Umbilical cord (tissue), 2 donors: Measurements from ENCODE around the gene WASHC2C. TPM values are rescaled to one million over a fixed set of nuclear protein-coding genes. Genes with fewer than 3 reads are reported as not detected.
A peak's percentile ranks its signal among the peaks of the same experiment; 100 is the strongest.
"Not testable (repeated sequence)": the region's sequence is repeated elsewhere in the genome, so short reads cannot be mapped to it uniquely, and the experiment has no call there.

Source experiments
- DNase-seq: peaks from one replicate; pipeline ENCODE4 v3.0.0-alpha.2; 2015; ENCODE audit warnings: low spot score
- total RNA-seq: library from RNA; depleted of rRNA; stranded (reverse); fragments of >200 nt; gene quantifications from one replicate; pipeline ENCODE4 v1.2.3, GENCODE V29; 2014; ENCODE audit warnings: low replicate concordance; ENCODE audit not compliant: insufficient read depth

The WASHC2C gene
- total RNA-seq, 1 donor from 2014 or later, result 15.4 TPM

- not testable (repeated sequence) for DNase-seq
These were observed 44.8 kb downstream of the WASHC2C start for GRCh38 chr10:45771757-45772461.

DNA sequence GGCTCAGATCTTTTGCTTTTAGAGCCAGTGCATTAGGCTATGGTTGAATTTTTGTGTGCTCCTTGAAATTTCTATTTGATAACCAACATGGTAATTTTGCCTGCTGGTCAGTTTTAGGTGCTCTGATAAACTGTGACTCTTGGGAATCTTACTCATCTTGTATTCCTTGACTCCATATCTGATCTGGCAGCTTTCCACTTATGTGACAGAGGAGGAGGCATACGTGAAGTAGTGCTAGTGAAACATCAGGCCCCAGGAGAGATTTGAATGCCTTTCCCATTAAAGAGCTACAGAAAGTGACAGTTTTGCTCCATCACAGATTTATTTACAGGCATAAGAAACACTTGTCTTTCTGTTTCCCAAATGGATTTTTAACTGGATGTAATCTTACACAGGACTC is 59.2 kb downstream of the WASHC2C start:
- not testable (repeated sequence) for DNase-seq

DNA sequence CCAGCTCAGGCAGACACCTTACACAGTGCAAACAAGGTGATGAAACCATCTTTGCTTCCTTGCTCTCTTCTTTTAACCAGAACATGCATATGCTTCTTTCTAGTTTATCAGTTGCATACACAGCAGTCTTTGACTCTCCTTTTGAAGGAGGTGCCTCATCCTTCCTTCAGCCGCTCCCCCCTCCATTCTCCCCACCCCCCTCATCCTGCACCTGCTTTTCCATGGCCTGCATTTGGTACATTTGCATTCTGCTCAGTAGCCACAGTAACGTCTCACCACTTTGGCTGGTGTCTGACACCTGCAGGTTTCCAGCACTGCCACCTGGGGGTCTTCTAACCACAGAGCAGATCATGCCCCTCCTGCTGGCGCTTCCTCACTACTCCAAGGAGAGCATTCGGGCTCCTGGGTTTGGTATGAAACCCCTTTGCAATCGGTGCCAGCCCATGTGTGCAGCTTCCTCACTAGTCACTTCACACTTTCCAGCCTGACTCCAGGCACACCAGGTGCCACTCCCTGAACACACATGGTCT is 60.2 kb downstream of the WASHC2C start:
- DNase-seq, result not testable (repeated sequence)

DNA sequence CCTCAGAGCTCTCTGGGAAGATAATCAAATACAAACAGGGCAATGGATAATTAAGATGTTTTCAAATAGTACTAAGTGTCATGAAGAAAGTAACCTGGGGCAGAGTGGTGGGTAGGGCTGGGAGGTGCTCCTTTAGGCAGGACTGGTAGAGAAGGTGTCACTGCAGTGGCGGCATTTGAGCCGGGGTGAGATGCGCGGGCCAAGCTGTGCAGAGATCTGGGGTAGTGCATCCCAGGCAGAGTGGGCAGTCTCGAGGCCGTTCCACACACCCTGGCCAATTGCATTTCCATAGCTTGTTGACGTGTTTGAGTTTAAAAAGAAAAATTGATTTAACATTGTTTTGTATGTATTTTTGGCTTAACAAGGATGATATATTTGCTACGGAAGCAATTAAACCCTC is 62.9 kb downstream of the WASHC2C start:
- DNase-seq, result not testable (repeated sequence)

DNA sequence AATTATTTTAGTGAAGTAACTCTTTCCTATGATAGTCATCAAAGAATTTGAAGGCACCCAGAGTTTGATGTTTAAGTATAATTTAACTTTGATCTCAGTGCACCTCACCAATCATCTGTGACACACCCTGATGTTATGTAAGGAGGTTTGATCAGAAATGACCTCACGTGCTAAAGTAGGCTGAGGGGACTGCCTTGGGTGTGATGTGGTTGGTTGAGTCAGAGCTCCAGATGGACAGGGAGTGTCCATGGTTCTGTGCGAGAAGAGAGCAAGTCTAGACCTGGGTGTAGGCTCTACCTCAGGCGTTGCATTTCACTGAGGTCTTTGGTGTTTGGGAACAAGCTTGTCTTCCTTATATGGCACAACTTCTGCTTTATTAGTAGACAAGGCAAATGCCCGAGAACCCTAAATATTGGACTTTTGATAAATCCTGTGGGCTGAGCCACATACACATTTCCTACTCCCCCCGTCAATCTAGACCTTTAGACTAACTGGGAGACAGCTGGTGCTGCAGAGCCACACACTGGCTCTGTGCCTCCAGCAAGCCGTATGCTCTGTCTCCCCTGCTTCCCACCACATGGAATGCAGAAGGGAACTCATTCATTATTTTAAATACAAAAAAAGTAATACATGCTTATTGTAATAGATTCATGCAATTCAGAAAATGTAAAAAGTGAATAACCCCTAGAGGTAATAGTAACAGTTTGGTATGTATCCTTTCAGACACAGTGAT is 63.8 kb downstream of the WASHC2C start:
- DNase-seq, result not testable (repeated sequence)

GRCh38 chr10:45794761-45795160 is 67.7 kb downstream of the WASHC2C start:
- not testable (repeated sequence) for DNase-seq

- not testable (repeated sequence) for DNase-seq
These were observed 76.3 kb downstream of the WASHC2C start for GRCh38 chr10:45803060-45804010.

- DNase-seq, result not testable (repeated sequence)
These were observed 77.9 kb downstream of the WASHC2C start for GRCh38 chr10:45804996-45805395.

DNA sequence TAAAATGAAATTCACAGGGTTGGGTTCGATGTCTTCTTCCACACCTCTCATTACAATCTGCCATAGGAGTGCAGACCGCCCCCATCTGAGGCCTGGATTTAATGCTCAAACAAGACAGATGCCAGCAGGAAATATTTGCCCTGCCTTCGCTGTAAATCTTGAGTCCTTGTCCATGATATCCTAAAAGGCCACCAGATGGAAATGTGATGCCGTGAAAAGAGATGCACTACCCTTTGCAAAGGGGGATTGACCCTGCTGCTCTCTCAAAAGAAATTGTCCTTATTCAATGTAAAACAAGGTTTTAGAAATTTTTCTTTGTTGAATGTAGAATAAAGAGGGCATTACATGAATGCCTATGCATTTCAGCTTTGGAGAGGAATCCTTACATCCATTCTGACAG is 82.8 kb downstream of the WASHC2C start:
- peak; percentile 49 for DNase-seq

DNA sequence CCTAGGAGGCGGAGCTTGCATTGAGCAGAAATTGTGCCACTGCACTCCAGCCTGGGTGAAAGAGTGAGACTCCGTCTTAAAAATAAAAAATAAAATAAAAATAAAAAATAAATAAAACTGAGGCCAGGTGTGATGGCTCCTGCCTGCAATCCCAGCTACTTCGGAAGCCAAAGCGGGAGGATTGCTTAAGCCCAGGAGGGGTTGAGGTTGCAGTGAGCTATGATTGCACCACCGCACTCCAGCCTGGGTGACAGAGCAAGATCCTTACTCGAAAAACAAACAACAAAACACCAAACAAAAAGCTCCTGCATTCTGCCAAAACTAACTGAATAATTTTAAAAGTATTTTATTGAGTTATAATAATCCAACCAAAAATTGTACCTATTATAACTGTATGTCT is 84.0 kb downstream of the WASHC2C start:
- DNase-seq, result no peak

- not testable (repeated sequence) for DNase-seq
These were observed 85.9 kb downstream of the WASHC2C start for GRCh38 chr10:45812959-45813358.

DNA sequence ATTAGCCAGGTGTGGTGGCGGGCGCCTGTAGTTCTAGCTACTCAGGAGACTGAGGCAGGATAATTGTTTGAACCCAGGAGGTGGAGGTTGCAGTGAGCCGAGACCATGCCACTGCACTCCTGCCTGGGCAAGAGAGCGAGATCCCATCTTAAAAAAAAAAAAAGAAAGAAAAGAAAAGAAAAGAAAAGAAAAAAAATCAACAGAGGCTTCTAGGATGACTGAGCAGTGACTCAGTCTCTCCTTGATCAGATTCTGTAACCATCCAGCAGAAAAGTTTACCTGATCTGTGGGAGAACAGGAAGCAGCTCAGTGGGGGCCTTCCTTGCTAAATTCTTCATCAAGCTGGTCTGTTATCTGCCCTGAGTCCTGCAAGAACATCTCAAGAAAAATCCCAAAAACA is 87.1 kb downstream of the WASHC2C start:
- not testable (repeated sequence) for DNase-seq

DNA sequence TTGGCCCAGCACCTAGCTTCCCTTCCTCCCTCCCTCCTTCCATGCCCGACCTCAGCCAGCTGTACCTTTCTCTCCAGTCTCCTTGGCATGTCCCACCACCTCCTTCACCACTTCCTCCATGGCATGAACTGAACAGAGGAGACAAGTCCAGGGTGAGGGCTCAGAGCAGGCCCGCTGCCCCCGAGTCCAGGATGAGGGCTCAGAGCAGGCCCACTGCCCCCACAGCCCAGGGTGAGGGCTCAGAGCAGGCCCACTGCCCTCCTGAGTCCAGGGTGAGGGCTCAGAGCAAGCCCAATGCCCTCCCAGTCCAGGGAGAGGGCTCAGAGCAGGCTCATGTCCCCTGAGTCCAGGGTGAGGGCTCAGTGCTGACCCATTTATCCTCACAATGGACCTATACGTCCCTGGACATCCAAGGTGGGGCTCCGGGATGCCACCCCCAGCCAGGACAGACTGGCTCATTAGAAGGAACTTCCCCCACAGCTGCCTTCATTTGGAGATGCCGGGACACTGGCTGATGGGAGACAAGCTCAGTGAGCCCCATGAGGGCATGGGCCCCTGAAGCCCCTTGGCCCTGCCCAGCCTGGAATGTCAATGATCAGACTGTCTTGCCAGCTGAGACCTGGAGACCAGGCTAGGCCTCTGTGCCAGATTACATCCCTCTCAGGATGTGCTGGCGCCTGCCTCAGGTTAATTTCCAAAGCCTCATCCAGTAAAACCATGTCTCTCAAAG is 90.2 kb downstream of the WASHC2C start:
- DNase-seq, result no peak

DNA sequence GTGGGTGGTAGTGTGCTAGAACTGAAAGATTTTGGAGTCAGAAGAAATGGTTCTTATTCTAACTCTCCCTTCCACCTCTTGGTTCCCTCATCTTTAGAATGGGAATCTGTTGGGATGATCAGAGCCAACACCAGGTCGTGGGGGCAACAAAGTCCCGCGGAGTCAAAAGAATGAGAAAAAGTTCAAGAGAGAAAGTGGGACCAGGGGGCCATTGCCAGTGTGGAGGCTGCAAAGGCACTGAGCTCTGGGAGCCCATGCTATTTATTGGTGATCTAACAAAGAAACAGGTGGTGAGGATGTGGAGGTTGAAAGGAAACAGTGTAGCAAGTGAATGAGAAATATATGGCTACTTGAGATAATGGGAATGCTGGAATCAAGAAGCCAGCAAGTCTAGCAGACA is 90.8 kb downstream of the WASHC2C start:
- DNase-seq, result no peak

- DNase-seq, result no peak
These were observed 92.5 kb downstream of the WASHC2C start for GRCh38 chr10:45819552-45819951.

DNA sequence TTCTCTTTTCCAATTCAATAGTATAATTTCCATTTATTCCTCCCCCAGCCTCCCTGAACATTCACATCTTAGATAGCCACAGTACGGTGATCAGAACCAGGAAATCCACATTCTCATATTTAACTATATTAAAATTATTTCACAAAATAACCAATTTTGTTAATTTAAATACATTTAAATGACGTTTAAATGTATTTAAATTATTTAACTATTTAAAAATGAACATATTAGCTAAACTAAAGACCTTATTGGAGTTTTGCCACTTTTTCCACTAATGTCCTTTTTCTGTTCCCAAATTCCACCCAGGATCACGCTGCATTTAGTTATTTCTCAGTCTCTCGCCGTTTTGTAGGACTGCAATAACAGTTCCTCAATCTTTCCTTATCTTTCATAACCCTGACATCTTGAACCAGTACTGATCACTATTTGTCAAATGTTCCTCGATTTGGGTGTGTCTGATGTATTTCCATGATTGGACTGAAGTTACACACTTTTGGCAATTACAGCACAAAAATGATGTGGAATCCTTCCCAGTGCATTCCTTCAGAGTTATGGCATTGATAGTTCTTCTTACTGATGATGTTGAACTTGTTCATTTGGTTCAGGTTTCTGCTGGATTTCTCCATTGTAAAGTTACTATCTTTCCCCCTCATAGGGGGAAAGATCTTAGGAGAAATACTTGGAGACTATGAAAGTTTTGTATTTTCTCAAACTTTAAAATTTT is 93.2 kb downstream of the WASHC2C start:
- not testable (repeated sequence) for DNase-seq

- DNase-seq, result not testable (repeated sequence)
These were observed 95.9 kb downstream of the WASHC2C start for GRCh38 chr10:45822918-45823317.
